ENCODE results near the gene PVALEF.

- no peak for TF ChIP-seq POLR2A (IDR thresholded peaks at IDR 0.05)
- TF ChIP-seq CTCF (IDR thresholded peaks at IDR 0.05) = no peak
These were observed 10.3 kb upstream of the PVALEF start for GRCh38 chr17:81154961-81155360.
